Astrocyte of the spinal cord (primary cell): ENCODE data around the gene TUBA1B.
A peak's percentile ranks its signal among the peaks of the same experiment; 100 is the strongest.

ENCODE experiments used
- DNase-seq: peaks from one replicate; pipeline ENCODE4 v3.0.0; 2011; ENCODE audit warnings: low read depth, low spot score
- H3K4me3 ChIP-seq: 2 replicates; pipeline ENCODE4 v1.5.1; 2011; ENCODE audit warnings: low read depth, mild to moderate bottlenecking, low read length, moderate library complexity
- CTCF ChIP-seq: IDR thresholded peaks from 2 replicates; pipeline ENCODE4 v1.5.1; 2012; ENCODE audit warnings: low read depth, mild to moderate bottlenecking, low read length, inconsistent platforms
- in situ Hi-C: cut with HindIII; loops from 2 replicates; pipeline ENCODE4 v1.10.0; 2017; ENCODE audit warnings: low sequenced_read_pairs

TUBA1B gene

GRCh38 chr12:49126852-49127763 lies 4.1 kb downstream of the TUBA1B start:
- in situ Hi-C loops: no loop called here
- no peak overlapping the region for H3K4me3 ChIP-seq
- TF ChIP-seq CTCF: no peak
- DNase-seq: no peak

- peak; percentile 58 for DNase-seq
- in situ Hi-C loops: no loop called here
- TF ChIP-seq CTCF: peak; percentile 75
- no peak overlapping the region for H3K4me3 ChIP-seq
Observed at GRCh38 chr12:49121047-49121696, 10.0 kb downstream of the TUBA1B start.

GRCh38 chr12:49111206-49111605 lies 20.0 kb downstream of the TUBA1B start:
- in situ Hi-C loops: no loop called here
- no peak for DNase-seq
- TF ChIP-seq CTCF: no peak
- peak overlapping the region; percentile 94 for H3K4me3 ChIP-seq

- in situ Hi-C loops: no loop called here
- DNase-seq: peak; percentile 98
- peak within 1 kb of the TSS; percentile 94 for H3K4me3 ChIP-seq
- peak; percentile 42 for TF ChIP-seq CTCF
Observed at GRCh38 chr12:49110464-49111155, 20.6 kb downstream of the TUBA1B start, which contains the start of gene LMBR1L. Gene LMBR1L, minus strand, starts transcription at chr12:49110847. Its CDS starts 292 bp downstream, at chr12:49110555.

GRCh38 chr12:49109641-49110463 lies 21.3 kb downstream of the TUBA1B start:
- in situ Hi-C loops: no loop called here

More at GRCh38 chr12:49109641-49110463, 21.3 kb downstream of the TUBA1B start:
- TF ChIP-seq CTCF: no peak
- peak overlapping the region; percentile 94 for H3K4me3 ChIP-seq
- no peak for DNase-seq
